ENCODE results near the gene MOK. TPM values are rescaled to one million over a fixed set of nuclear protein-coding genes. Genes with fewer than 3 reads are reported as not detected.

Gene MOK
- total RNA-seq, 1 experiment from 2014 or later: 2.0 TPM

GRCh38 chr14:102227184-102227964 lies 77.6 kb downstream of the MOK start:
- peaks cover 10% of the 10 kb centered on the region for H3K36me3 Mint-ChIP-seq
- no peak for TF ChIP-seq ZBTB21 (CRISPR knock-in tag; IDR thresholded peaks at IDR 0.05; ENCODE audit: borderline replicate concordance)
- no peak for TF ChIP-seq ZSCAN18 (CRISPR knock-in tag; IDR thresholded peaks at IDR 0.05)
- TF ChIP-seq TEAD1 (CRISPR knock-in tag; IDR thresholded peaks at IDR 0.05): no peak
- no peak for TF ChIP-seq GRHL2 (CRISPR knock-in tag; IDR thresholded peaks at IDR 0.05; ENCODE audit: insufficient replicate concordance, severe bottlenecking)
- no peak for TF ChIP-seq HMGA2 (CRISPR knock-in tag; IDR thresholded peaks at IDR 0.05)
- no peak for TF ChIP-seq OVOL2 (CRISPR knock-in tag; IDR thresholded peaks at IDR 0.05; ENCODE audit: borderline replicate concordance)
- TF ChIP-seq FOXP1 (CRISPR knock-in tag; IDR thresholded peaks at IDR 0.05; ENCODE audit: borderline replicate concordance): no peak
- no peak for TF ChIP-seq ZNF532 (CRISPR knock-in tag; IDR thresholded peaks at IDR 0.05; ENCODE audit: borderline replicate concordance)
- no peak for TF ChIP-seq FOXK1 (CRISPR knock-in tag; IDR thresholded peaks at IDR 0.05)
- no peak for TF ChIP-seq SMAD4 (CRISPR knock-in tag; IDR thresholded peaks at IDR 0.05)
- no peak for TF ChIP-seq GTF2I (CRISPR knock-in tag; conservative IDR thresholded peaks at IDR 0.05)
- no peak for TF ChIP-seq SMAD3 (CRISPR knock-in tag; IDR thresholded peaks at IDR 0.05; ENCODE audit: borderline replicate concordance)
- TF ChIP-seq CTCF (IDR thresholded peaks at IDR 0.05): no peak
- TF ChIP-seq ETV6 (CRISPR knock-in tag; IDR thresholded peaks at IDR 0.05): no peak
- no peak overlapping the region for H3K27ac Mint-ChIP-seq
- no peaks in the 10 kb centered on the region for H3K27me3 Mint-ChIP-seq (ENCODE audit: low read depth)
- no peak overlapping the region for H3K4me3 Mint-ChIP-seq
- DNase-seq (ENCODE audit: low spot score) (no peak), ATAC-seq (no peak)
- H3K9me3 Mint-ChIP-seq: no peaks in the 10 kb centered on the region
- peaks cover under 1% of the 10 kb centered on the region; the same call in 1 of the 2 replicates for H3K4me1 Mint-ChIP-seq
- ChIA-PET CTCF (no interaction called here), POLR2A (no interaction called here)

- Mint-ChIP-seq H3K9me3 (no peaks in the 10 kb centered on the region), H3K36me3 (peaks cover 10% of the 10 kb centered on the region), H3K27me3 (ENCODE audit: low read depth) (no peaks in the 10 kb centered on the region), H3K4me3 (no peak overlapping the region), H3K4me1 (peaks cover 8% of the 10 kb centered on the region), H3K27ac (peak overlapping the region; percentile 66; the same call in 1 of the 2 replicates)
- ChIA-PET CTCF (no interaction called here), POLR2A (no interaction called here)
- DNase-seq (ENCODE audit: low spot score) (no peak), ATAC-seq (peak; percentile 55)
- TF ChIP-seq E2F5 (CRISPR knock-in tag; IDR thresholded peaks at IDR 0.05) (no peak), ZSCAN18 (CRISPR knock-in tag; IDR thresholded peaks at IDR 0.05) (no peak), E2F4 (CRISPR knock-in tag; IDR thresholded peaks at IDR 0.05; ENCODE audit: borderline replicate concordance, low read depth) (no peak), PRRX2 (CRISPR knock-in tag; IDR thresholded peaks at IDR 0.05) (no peak), ZNF263 (CRISPR knock-in tag; IDR thresholded peaks at IDR 0.05; ENCODE audit: low read depth) (no peak), ESRRA (CRISPR knock-in tag; IDR thresholded peaks at IDR 0.05; ENCODE audit: borderline replicate concordance) (no peak), ETV6 (CRISPR knock-in tag; IDR thresholded peaks at IDR 0.05) (no peak), ZNF396 (CRISPR knock-in tag; IDR thresholded peaks at IDR 0.05; ENCODE audit: borderline replicate concordance) (no peak), TEAD4 (CRISPR knock-in tag; IDR thresholded peaks at IDR 0.05) (no peak)
These were observed 78.4 kb downstream of the MOK start for GRCh38 chr14:102226356-102227125.

All from WTC11 (cell line).